Measurements from ENCODE around the gene SMIM36.
"Not testable (repeated sequence)": the region's sequence is repeated elsewhere in the genome, so short reads cannot be mapped to it uniquely, and the experiment has no call there.

Gene SMIM36

DNA sequence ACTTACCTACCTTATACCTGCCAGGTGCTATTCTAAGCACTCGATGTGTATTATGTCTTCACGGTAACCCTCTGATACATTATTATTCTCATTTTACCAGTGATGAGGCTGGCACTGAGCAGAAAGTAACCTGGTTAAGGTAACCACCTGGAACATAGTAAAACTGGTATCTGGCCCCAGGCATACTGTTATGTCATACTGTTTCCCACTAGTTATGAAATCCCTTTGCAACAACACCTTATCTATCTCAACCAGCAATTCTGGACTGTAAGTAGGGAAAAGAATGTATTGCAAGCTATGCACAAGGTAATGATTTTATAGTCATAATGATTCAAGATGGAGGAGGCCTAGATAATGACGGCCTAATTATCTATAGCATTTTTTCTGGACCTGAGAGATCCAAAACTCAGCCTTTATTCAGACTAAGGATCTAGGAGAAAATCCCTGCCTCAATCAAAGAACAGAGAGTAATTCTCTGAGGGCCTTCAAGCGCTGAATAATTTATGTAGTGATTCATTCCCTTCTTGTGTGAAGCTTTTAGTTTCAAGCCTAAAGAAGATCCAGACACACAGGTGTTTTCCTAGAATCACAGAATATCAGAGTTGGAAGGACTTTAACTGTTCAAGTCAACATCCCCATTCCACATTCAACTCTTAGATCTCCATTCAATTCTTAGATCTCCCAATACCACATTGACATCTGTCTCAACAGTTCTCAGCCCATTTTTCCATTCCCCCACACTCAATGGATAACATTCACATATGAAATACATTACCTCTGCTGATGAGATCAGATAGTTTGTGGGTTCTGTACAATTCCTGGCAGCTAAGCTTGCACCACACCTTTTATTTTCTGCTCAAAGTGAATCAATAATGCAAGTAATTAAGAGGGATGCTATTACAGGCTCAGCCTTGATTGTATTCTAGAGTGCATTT lies 74.8 kb downstream of the SMIM36 start:
- TF ChIP-seq, protein P1, sequence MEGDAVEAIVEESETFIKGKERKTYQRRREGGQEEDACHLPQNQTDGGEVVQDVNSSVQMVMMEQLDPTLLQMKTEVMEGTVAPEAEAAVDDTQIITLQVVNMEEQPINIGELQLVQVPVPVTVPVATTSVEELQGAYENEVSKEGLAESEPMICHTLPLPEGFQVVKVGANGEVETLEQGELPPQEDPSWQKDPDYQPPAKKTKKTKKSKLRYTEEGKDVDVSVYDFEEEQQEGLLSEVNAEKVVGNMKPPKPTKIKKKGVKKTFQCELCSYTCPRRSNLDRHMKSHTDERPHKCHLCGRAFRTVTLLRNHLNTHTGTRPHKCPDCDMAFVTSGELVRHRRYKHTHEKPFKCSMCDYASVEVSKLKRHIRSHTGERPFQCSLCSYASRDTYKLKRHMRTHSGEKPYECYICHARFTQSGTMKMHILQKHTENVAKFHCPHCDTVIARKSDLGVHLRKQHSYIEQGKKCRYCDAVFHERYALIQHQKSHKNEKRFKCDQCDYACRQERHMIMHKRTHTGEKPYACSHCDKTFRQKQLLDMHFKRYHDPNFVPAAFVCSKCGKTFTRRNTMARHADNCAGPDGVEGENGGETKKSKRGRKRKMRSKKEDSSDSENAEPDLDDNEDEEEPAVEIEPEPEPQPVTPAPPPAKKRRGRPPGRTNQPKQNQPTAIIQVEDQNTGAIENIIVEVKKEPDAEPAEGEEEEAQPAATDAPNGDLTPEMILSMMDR (IDR thresholded peaks at IDR 0.05; ENCODE audit: low read depth, low read length): no peak
- no peak for DNase-seq (ENCODE audit: extremely low read depth, low read depth)

DNA sequence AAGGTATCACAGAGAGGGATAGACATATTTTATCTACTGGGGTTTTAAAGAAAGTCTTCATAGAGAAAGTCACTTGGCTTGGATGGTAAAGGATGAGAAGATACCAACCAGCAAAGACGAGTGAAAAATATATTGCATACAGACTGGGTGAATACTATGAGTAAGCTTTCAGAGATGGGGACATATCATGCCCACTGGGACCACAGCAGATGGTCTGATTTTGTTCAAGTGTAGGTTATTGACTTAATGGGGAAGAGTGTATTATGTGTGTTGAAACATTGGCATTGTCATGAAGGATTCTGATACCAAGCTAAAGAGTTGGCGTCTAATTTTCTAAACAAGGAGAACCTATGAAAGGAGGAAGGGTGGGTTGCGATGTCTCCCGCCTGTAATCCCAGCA lies 75.8 kb downstream of the SMIM36 start:
- no peak for DNase-seq (ENCODE audit: extremely low read depth, low read depth)
- TF ChIP-seq, protein P1 (IDR thresholded peaks at IDR 0.05; ENCODE audit: low read depth, low read length): no peak

DNA sequence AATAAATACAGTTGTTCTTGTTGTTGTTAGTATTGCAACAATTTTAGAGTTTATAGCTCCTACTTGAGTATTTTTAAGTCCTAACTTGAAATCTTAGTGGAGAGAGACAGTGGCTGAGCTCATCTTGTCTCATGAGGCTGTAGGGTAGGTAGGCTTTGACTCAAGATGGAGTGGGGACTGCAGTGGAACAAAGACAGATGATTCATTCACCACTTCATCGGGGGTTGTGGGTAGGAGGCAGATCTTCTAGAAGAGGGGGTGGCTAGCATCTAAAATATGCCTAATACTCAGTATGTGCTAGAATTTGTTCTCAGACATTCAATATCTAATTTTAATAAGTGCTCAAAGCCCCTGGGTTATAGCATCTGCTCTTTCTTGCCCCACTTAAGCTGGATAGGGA lies 76.5 kb downstream of the SMIM36 start:
- no peak for DNase-seq (ENCODE audit: extremely low read depth, low read depth)
- TF ChIP-seq, protein P1 (IDR thresholded peaks at IDR 0.05; ENCODE audit: low read depth, low read length): no peak

DNA sequence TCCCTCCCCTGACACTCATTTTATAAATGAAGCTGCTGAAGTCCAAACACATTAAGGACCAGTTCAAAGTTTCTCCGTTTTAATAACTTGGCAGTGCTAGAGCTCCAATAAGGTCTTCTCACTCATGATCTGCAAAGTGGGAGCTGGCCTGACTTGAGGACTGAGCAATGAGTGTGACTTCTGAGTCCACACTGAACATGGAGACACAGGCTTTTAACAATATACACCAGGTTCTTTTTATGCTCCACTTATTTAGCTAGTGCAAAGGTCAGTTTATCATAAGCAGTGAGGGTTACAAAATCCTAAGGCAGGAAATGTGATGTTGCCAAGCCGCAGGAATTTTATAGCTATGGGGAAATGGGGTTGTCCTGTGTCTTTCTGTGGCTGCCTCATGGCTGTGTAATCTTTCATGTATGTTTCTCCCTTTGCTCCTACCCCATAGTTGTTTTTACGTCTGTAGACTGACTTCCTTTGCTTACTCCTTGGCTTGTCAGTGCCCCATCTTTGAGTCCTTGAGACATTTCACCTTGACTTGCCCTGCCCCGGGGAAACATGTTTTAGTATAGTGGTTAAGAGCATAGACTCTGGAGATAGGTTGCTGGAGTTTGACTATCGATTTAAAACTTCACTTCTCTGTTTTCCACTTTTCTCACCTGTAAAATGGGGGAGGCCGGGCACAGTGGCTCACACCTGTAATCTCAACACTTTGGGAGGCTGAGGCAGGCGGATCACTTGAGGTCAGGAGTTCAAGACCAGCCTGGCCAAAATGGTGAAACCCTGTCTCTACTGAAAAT lies 77.4 kb downstream of the SMIM36 start:
- DNase-seq (ENCODE audit: extremely low read depth, low read depth): peak; percentile 74
- TF ChIP-seq, protein P1 (IDR thresholded peaks at IDR 0.05; ENCODE audit: low read depth, low read length): no peak

DNA sequence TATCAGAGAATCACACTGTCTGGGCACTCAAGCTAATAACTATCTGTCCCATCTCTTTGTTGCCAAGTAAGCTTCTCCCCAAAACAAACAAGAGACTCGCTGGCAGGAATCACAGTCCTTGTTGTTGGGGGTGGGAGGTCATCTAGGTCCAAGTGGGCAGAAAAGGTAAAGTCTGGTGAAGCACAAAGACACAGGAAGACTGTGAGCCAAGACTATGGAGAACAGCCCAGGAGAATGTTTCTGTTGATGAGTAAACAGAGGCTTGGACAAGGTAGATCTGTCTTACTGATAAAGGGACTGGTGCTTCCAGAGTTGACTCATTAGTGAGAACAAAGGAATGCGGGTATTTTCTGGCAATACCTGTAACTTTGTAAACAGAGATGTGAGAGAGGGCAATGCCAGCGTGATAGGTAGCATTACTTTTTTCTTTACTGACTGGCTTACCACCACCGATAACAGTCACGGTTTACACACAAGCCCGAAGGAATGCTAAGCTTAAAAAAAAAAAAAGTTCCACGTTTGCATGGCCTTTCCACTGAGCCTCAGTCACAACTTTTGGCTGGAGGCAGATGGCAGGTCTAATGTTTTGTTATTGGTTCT lies 78.1 kb downstream of the SMIM36 start:
- TF ChIP-seq, protein P1 (IDR thresholded peaks at IDR 0.05; ENCODE audit: low read depth, low read length): no peak
- DNase-seq (ENCODE audit: extremely low read depth, low read depth): no peak

DNA sequence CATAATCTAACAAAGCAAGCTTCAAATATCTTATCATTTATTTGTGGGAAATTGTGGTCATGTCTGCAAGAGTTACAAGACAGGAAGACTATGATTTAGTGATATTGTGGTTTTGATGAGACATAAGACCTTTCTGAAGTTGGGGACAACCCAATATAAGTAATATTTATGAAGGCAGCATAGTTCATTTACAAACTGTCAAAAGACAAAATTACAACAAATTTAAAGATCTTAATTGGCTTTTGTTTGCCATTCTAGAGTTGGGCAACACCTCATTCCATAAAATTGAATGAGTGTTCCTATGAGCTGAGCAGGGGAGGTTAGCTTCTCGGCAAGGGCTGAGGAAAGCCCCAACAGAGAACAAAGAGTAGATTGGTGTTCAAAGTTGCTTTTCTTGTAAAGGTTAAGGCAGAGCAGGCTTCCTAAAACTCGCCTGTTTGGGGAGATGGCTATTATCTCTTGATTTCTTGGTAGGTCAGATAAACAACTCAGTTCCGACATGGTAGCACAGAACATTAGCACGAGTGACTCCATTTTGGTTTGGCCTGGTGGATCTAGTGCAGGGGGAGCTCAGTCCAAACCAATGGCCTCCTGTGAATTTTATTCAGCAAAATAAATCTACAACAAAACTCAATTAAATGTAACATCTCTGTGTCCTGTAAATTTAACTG lies 78.8 kb downstream of the SMIM36 start:
- TF ChIP-seq, protein P1 (IDR thresholded peaks at IDR 0.05; ENCODE audit: low read depth, low read length): no peak
- DNase-seq (ENCODE audit: extremely low read depth, low read depth): no peak

DNA sequence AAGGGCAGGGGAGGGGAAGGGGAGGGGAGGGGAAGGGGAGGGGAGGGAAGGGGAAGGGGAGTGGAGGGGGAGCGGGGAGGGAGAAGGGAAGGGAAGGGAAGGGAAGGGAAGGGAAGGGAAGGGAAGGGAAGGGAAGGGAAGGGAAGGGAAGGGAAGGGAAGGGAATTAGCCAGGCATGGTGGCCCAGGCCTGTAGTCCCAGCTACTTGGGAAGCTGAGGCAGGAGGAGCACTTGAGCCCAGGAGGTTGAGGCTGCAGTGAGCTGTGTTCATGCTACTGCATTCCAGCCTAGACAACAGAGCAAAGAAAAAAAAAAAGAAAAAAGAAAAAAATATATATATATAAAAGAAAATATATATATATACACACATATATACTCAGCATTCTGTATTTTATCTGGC lies 79.3 kb downstream of the SMIM36 start:
- DNase-seq (ENCODE audit: extremely low read depth, low read depth): not testable (repeated sequence)

Data from AG09319 (cell line).